Measurements from ENCODE around the gene GNPTG.

Gene GNPTG

DNA sequence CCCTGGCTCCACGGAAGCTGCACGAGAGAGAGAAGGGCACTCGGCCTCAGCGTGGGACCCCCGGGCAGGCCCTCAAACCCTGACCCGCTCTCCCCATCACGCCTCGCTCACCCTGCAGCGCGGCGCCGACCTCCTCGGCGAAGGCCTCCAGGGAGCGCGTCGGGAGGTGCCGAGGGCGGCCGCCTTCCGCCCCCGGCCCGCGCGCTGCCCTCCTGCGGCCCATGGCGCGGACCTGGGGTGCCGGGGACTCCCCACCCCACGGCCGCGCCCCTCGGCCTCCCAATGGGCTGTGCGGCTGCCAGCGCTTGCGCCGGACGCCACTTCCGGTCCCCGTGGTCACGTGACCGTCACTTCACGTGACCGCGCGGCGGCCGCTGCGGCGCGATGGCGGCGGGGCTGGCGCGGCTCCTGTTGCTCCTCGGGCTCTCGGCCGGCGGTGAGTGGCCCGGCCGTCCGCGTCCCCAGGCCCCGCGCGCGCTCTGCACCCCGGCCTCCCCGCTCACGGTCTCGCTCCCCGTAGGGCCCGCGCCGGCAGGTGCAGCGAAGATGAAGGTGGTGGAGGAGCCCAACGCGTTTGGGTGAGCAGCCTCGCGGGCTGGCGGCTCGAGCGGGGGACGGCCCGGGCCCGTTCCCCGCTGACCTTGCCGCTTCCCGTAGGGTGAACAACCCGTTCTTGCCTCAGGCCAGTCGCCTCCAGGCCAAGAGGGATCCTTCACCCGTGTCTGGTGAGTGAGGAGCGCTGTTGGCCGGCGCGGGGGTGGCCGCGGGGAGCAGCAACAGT lies at the start of gene GNPTG, which contains the start of gene TSR3:
GNPTG (plus strand) TSS at position 350 of the 781 bp plus-strand sequence; CDS start at position 385, 35 bp downstream.
TSR3 (minus strand) TSS at position 297 of the 781 bp plus-strand sequence; CDS start at position 223, 74 bp downstream.
- peak; percentile 29 for DNase-seq (ENCODE audit: low read depth)

DNA sequence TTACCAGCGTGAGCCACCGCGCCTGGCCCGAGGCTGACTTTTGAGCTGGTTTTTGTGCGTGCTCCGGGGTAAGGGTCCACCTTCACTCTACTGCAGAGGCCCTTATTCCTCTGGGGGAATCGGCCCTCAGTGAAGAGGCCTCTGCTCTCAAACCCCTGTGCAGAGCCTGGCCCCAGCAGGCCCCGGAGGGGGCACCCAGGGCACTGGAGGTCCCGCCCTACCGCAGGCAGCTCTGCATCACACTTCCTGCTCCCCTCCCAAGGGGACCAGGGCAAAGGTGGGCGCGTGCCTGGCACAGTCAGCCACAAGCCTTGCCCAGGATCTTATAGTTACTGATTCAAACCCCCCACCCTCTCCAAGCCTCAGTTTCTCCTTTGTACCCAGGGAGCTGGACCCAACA lies 45.9 kb upstream of the GNPTG start:
- no peak for DNase-seq (ENCODE audit: low read depth)

DNA sequence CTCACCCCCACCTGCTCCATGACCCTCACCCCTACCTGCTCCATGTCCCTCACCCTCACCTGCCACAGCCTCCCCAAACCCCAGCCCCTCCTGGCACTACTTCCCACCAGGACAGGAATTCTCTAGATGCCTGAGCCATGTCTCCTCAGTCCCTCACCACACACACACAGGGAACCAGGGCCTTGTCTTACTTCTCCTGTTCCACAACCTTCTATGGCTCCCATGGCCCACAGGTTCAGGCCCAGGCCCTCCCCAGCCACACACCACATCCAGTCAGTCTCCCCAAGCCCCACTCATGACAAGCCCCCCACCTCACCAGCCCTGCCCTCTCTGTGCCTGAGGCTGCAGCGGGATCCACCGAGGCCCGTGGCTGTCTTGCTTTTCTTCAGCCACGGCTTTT lies 45.4 kb upstream of the GNPTG start:
- no peak for DNase-seq (ENCODE audit: low read depth)

DNA sequence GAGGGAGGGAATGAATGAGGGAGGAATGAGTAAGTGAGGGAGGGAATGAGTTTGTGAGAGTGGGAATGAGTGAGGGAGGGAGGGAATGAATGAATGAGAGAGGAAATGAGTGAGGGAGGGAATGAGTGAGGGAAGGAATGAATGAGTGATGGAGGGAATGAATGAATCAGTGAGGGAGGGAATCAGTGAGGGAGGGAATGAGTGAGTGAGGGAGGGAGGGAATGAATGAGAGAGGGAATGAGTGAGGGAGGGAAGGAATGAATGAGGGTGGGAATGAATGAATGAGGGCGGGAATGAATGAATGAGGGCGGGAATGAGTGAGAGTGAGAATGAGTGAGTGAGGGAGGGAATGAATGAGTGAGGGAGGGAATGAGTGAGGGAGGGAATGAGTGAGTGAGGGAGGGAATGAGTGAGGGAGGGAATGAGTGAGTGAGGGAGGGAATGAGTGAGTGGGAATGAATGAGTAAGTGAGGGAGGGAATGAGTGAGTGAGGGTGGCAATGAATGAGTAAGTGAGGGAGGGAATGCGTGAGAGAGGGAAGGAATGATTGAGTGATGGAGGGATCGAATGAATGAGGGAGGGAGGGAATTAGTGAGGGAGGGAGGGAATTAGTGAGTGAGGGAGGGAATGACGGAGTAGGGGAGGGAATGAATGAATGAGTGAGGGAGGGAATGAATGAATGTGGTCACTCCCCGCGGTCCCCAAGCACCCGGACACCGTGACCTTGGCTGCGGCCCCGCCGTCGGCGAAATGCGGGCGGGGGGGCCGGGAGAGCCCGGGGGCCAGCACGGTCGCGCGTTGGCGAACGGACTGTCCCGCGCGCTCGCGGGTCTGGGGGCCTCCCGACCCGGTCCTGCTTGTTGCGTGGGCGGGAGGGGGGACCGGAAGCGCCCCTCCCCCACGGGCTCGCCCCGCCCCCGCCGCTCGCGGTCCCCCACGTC lies 43.4 kb upstream of the GNPTG start:
- no peak for DNase-seq (ENCODE audit: low read depth)

DNA sequence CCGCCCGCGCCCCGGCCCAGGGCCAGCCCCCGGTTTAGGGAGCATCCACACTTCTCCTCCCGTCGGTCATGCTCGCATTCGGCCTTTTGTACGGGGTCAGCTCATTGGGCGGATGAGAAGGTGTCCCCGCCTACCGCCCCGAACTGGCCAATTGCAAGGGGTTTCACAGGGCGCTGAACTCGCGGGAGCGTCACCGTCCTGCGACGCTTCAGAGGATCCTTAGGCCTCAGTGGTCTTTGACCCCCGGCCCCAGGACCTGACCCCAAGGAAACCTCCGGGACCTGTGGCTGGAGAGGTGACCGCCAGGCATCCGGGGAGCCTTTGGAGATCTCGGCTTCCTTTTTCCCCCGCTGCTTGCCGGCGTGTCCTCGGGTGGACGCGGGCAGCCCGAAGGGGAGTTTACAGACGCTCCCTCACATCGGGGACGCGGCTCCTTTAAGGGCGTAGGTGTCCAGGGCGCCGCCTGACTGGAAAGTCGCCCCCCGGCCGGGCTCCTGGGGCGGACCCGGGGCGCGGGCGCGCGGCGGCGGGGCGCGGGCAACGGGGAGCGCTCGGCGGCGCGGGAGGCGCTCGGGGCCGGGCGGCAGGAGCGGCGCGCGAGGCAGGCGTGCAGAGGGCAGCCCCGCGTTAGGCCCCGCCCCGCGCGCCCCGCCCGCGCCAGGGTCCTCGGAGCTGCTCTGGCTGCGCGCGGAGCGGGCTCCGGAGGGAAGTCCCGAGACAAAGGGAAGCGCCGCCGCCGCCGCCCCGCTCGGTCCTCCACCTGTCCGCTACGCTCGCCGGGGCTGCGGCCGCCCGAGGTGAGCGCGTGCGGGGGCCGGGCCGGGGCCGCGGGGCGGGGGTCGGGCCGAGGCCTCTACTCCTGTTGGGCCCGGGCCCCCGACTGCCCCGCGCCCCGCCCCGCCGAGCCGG lies 42.5 kb upstream of the GNPTG start, which contains the start of gene UBE2I:
UBE2I (plus strand) TSS at position 660 of the 909 bp plus-strand sequence. CDS start 4,395 bp downstream, outside the sequence.
- peak; percentile 97 for DNase-seq (ENCODE audit: low read depth)

DNA sequence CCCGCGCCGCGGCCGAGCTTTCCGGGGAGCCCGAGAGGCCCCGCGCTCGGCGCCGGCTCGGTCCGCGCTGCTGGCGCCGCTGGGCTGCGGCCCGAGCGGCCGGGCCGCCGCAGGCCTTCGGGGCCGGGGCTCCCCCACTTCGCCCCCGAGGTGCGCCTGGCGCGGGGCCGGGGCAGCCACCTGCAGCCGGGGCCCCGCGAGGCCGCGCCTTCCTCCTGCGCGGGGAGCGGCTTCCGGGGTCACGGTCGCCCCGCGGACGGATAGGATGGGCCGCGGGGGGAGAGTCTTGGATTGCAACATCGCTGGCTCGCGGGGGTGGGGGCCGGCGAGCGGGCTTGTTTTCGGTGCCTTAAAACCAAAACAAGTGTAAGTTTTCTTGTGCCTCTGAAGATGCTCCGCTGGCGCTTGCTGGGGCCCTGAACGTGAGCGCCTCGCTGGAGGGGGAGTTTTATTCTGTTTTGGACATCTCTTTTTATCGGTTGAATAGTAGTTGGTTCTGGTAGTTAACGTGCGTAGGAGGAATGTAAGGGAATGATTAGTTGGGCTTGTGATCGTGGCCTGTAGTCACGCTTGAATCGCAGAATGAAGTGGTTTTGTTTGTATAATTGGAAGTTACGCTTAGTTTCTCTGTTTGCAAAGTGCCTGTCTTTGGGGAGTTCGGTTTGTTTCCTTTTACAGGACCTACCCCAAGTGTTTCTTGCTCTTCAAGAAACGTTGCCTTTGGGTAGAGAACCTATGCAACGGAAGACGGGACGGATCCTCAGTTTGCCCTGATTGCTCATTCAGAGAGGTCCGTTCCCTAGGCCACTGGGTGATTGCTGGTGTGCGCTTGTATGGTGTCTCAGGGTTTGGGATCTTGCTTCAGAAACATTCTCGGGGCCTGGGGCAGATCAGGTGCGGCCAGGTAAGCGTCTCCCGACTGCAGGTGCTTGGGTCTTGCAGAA lies 41.6 kb upstream of the GNPTG start:
- DNase-seq (ENCODE audit: low read depth), result no peak

DNA sequence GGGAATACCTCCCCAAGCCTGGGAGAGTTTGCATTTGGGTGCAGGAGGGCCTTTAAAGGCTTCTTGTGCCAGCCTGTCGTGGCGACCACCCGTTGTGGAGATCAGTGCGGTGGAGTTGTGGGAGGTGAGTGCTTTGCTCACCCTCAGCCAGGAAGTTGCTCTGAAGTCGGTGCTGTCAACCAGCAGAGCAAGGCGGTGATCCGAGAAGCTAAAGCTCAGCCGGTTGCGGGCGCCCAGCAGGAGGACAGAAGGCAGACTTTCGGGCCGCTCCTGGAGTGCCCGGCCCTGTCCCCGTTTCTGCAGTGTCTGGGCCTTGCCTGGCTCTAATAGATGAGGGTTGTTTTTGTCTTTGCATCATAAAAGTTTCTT lies 40.9 kb upstream of the GNPTG start:
- no peak for DNase-seq (ENCODE audit: low read depth)

DNA sequence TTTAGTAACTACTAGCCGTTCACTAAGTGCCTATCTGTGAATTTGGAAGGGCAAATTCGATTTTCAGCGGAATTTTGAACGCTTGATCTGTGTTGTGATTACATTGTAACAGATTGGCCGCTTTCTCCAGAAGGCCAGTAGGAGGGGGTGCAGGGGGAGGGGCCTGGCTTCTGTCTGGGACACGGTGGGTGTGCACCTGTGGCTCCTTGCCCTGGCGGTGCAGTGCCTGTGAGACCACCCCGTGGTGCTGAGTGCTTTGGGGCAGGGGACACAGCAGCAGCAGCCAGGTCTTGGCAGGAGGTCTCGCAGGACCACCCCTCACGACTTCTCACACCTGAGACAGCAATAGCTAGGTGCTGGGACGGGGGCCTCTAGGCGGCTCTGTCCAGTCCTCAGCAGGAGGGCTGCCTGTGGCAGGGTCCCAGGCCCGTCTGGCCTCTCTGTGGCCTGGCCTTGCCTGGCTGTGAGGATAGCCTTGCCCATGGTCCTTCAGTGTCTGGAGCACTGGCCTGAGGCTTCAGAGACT lies 40.5 kb upstream of the GNPTG start:
- no peak for DNase-seq (ENCODE audit: low read depth)

DNA sequence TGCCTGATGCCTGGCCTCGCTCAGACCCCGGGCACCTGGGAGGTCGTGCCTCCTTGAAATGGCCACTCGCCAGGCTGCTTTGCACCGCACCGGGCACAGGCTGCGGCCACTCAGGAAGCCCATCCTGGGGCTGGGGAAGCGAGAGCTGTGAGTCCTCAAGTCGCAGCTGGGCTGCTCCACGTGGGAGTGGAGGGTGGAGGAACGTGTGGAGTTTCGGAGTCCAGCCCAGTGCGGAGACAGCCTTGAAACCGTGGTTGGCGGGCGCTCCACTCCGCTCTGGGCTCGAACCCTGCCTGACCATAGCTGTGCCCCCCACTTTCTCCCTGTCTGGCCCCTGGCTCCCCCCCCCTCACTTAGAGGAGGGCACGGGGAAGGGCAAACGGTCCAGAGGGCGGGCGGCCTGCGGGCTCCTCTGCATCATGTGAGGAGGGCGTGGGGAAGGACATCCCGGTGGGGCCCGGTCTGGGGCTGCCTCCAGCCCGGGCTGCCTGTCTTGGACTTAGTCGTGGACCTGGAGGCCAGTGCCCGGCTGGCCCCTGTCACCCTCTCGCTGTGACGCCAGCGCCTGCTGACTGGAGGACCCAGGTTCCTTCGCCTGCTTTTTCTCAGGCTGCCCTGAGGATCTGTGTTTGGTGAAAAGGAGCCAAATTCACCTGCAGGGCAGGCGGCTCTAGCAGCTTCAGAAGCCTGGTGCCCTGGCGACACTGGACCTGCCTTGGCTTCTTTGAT lies 39.8 kb upstream of the GNPTG start:
- no peak for DNase-seq (ENCODE audit: low read depth)

DNA sequence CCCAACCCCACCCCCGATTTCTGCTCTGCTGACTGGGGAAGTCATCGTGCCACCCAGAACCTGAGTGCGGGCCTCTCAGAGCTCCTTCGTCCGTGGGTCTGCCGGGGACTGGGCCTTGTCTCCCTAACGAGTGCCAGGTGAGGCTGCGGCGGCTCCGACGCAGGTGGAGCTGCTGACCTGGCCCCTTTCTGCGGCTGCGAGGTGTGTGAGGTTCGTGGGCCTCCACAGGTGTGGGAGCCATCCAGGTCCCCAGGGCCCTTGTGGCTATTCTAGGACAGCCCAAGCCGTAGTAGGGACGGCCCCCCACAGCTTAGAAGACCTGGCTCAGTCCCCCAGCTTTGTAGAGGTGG lies 39.3 kb upstream of the GNPTG start:
- DNase-seq (ENCODE audit: low read depth), result no peak

DNA sequence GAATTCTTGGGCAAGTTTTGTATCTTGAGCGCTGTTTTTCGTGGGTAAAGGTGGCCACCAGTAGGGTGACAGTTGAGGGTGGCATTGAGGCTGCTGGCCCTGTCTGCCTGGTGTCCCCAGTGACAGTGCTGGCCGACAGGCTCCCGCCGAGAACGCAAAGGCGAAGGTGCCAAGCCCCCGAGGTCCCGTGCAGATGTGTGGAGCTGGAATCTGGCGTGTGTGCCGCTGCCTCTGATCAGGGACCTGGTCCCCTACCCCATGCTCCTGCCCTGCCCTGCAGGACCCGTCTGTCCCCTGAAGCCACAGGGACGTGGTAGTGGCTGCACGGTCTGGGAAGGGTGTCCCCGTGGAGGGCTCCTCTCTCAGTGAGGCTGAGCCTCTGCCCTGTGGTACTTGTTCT lies 38.8 kb upstream of the GNPTG start:
- DNase-seq (ENCODE audit: low read depth), result no peak

DNA sequence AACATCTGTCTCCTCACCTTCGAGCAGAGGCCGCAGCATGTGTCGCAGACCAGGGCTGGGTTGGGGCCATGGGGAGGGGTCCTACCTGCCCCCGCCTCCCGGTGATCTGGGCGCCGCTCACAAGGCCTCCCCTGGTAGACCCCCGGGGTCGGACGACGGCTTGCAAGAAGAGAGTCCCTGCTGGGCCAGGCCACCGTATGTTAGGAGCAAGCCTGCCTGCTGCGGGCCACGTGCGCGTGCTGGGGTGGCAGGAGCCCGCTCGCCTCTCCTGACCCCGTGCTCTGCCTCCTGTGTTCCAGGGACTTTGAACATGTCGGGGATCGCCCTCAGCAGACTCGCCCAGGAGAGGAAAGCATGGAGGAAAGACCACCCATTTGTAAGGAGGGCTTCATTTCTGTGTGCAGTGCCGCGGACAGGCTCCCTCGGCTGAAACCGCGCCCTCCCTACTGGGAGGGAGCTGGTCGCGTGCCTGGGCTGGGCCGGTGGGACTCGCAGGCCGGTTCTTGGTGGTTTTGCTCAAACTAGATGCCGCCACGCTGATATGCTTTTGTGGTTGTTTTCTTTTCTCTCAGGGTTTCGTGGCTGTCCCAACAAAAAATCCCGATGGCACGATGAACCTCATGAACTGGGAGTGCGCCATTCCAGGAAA lies 37.9 kb upstream of the GNPTG start:
- DNase-seq (ENCODE audit: low read depth), result no peak

DNA sequence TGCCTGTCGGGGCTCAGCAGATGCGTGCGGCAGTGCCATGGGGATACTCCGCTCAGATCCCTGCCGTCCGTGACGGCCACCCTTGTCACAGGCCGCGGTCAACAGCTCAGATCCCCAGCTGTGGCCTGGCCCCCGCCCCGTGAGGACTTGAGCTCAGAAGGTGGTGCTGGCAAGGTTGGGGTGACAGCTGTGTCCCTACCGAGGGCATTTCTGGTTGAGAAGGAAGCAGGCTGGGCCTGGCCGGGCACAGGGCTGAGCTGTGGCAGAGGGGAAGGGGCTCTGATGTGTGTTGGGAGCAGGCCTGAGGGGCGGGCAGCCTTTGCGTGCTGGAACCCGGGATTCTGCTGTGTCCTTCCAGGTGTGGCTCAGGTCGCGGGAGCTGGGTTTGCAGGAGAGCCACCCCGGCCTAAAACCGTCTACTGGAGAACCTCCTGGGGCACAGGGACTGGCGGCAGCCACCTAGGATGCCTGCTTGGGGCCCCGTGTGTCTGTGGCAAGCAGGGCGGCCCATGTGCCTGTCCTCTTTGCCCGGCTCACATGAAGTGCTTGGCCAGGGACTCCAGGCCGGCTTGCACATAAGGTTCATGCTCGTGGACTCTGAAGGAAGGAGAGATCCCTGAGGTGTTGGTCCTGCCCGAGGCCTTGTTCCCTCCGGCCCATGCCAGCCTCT lies 37.2 kb upstream of the GNPTG start:
- DNase-seq (ENCODE audit: low read depth), result no peak

DNA sequence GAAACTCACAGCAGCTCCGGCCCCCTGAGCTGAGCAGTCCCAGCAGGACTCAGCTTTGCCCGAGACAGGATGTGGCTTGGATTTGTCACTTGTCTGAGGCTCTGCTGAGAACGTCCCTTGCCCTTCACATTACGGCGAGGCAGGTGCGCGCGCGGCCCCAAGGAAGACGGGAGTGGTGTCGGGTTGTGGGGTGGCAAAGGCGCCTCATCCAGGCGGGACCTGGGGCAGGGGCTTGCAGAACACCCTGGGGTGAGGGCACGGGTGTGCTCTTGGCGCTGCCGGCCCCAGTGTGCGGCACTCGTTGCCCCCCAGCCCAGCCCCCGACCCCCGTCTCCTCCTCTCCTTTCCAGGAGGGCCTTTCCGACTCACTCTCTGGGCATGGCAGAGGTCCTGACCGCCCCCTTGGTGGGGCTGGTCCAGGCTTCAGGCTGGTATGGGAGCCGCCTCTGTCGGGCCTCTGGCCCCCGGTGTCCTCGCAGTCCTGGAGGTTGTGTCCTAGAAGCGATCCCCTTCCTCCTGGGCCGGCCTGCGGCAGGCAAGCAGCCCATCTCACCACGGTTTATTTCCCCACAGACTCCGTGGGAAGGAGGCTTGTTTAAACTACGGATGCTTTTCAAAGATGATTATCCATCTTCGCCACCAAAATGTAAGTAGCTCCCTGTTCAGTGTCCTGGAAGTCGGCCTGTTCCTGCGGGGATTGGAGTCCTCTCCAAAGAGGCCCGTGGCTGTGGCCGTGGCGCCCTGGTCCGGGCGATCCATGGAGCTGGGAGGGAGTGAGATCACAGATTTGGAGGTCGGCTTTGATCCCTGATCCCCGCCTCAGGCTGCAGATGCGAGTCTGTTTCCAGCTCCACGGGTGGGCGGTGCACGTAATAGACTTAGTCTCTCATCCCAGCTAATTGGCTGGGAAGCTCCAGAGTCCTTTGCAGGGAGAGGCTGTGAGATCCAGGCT lies 36.4 kb upstream of the GNPTG start:
- no peak for DNase-seq (ENCODE audit: low read depth)

DNA sequence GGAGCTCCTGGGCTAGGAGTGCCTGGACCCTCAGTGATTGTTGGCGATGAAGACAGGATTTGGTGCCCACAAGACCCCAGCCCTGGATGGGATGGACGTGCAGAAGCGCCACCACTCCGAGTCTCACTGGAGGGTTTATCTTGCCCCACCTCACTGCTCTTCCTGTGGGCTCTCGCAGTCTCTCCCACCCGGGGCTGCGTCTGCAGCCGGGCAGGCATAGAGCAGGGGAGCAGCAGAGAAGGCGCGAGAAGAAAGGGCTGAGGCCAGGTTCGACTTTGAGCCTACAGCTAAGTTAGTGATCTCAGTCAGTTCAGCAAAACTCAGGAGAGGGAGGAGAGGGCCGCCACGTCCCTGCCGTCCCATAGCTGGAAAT lies 35.7 kb upstream of the GNPTG start:
- no peak for DNase-seq (ENCODE audit: low read depth)

DNA sequence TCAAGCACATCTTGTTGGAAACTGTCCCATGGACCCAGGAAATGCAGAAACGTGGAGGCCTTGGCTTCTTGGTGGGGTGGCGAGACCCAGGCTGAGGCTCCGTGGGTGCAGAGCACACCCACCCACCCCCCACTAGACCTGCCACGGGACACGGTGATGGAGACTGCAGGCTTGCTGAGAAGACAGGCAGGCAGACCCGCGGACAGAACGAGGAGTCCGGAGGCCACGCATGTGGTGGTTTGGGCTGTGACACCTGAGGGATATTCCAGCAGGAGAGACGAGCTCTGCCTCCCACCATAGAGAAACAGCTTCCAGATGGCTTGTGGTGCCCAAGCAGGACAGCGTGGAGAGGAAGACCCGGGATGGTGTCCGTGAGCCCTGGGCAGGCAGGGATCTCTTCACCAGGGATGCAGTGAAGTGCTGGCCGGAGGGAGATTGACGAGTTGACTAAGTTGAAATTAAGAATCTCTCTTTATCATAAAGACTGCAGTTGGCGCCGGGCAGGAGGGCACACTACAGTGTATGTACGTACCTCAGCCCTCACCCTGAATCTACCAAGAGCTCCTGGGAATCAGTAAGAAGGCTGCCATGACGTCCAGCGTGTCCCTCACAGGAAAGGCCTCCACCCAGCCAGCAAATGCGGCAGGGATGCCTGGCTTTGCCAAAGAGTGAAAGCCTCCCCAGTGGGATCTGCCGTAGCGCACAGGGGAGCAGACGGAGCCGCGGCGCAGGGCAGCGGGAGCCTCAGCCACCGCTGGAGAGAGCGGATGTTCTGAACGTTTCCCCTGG lies 34.1 kb upstream of the GNPTG start:
- DNase-seq (ENCODE audit: low read depth), result no peak

DNA sequence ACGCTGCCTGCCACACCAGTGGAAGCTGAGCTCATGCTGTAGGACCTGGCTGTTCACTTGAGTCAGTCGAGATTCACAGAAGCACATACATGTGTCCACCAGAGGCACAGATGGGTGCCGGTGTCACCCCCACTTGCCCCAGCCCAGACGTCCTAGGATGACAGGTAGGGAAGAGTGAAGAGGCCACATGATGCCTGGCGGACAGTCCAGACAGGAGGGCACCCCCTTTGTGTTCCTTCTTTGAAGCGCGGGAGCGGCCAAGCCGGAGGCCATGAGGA lies 33.5 kb upstream of the GNPTG start:
- no peak for DNase-seq (ENCODE audit: low read depth)

Data from HS-27A (cell line).